Mesendoderm (in vitro differentiated cells): ENCODE measurements around the gene BNIP2.
A peak's percentile ranks its signal among the peaks of the same experiment; 100 is the strongest.

Experiments used
- DNase-seq: peaks from one replicate; pipeline ENCODE4 v3.0.0; 2013
- H2AK5ac ChIP-seq: 2 replicates; pipeline ENCODE4 v1.6.1; 2013; ENCODE audit warnings: low read length, inconsistent platforms
- H2BK120ac ChIP-seq: 2 replicates; pipeline ENCODE4 v1.6.1; 2013; ENCODE audit warnings: low read depth, mild to moderate bottlenecking, low read length, moderate library complexity, mixed read lengths
- H2BK15ac ChIP-seq: replicated peaks from 2 replicates; pipeline ENCODE4 v1.6.1; 2013; ENCODE audit warnings: low read depth, mild to moderate bottlenecking, moderate library complexity
- H2BK5ac ChIP-seq: 2 replicates; pipeline ENCODE4 v1.6.1; 2013; ENCODE audit warnings: low read length, inconsistent platforms
- H3K18ac ChIP-seq: 2 replicates; pipeline ENCODE4 v1.6.1; 2013; ENCODE audit warnings: mild to moderate bottlenecking, low read length, mixed read lengths
- H3K23ac ChIP-seq: one replicate; pipeline ENCODE4 v1.6.1; 2013; ENCODE audit warnings: low read length
- H3K27ac ChIP-seq: 2 replicates; pipeline ENCODE4 v1.5.1; 2013; ENCODE audit warnings: low read depth, mild to moderate bottlenecking, inconsistent platforms, low read length, moderate library complexity
- H3K27me3 ChIP-seq: 2 replicates; pipeline ENCODE4 v1.6.1; 2013; ENCODE audit warnings: low read length, control low read depth, mild to moderate bottlenecking, inconsistent platforms; ENCODE audit not compliant: insufficient read depth, poor library complexity
- H3K36me3 ChIP-seq: 2 replicates; pipeline ENCODE4 v1.6.1; 2013; ENCODE audit warnings: low read length, inconsistent platforms; ENCODE audit not compliant: control insufficient read depth, insufficient read depth
- H3K4ac ChIP-seq: one replicate; pipeline ENCODE4 v1.6.1; 2013; ENCODE audit warnings: low read depth, mild to moderate bottlenecking, low read length, moderate library complexity
- H3K4me1 ChIP-seq: 2 replicates; pipeline ENCODE4 v1.6.1; 2013; ENCODE audit warnings: low read depth, low read length, inconsistent platforms; ENCODE audit not compliant: control insufficient read depth
- H3K4me2 ChIP-seq: 2 replicates; pipeline ENCODE4 v1.6.1; 2013; ENCODE audit warnings: low read length
- H3K4me3 ChIP-seq: 2 replicates; pipeline ENCODE4 v1.5.1; 2013; ENCODE audit warnings: mild to moderate bottlenecking, low read length
- H3K56ac ChIP-seq: one replicate; pipeline ENCODE4 v1.6.1; 2013; ENCODE audit warnings: low read length
- H3K79me1 ChIP-seq: 2 replicates; pipeline ENCODE4 v1.6.1; 2013; ENCODE audit warnings: low read length, inconsistent platforms
- H3K79me2 ChIP-seq: 2 replicates; pipeline ENCODE4 v1.6.1; 2013; ENCODE audit warnings: mild to moderate bottlenecking, low read length; ENCODE audit not compliant: control insufficient read depth, insufficient read depth
- H3K9ac ChIP-seq: 2 replicates; pipeline ENCODE4 v1.6.1; 2013; ENCODE audit warnings: low read length, inconsistent platforms
- H4K5ac ChIP-seq: one replicate; pipeline ENCODE4 v1.6.1; 2013; ENCODE audit warnings: low read length
- H4K8ac ChIP-seq: one replicate; pipeline ENCODE4 v1.6.1; 2013; ENCODE audit warnings: low read depth, mild to moderate bottlenecking, control low read depth, low read length, moderate library complexity
- WGBS: extraction: QIAGEN DNeasy Blood & Tissue Kit; methylation state at CpG from one replicate; pipeline ENCODE4 v1.1.7; 2013; ENCODE audit warnings: low lambda C conversion rate, missing lambda C conversion rate; ENCODE audit not compliant: insufficient coverage; ENCODE audit errors: extremely low coverage; 5-methylcytosine and 5-hydroxymethylcytosine counted together

The BNIP2 gene

DNA sequence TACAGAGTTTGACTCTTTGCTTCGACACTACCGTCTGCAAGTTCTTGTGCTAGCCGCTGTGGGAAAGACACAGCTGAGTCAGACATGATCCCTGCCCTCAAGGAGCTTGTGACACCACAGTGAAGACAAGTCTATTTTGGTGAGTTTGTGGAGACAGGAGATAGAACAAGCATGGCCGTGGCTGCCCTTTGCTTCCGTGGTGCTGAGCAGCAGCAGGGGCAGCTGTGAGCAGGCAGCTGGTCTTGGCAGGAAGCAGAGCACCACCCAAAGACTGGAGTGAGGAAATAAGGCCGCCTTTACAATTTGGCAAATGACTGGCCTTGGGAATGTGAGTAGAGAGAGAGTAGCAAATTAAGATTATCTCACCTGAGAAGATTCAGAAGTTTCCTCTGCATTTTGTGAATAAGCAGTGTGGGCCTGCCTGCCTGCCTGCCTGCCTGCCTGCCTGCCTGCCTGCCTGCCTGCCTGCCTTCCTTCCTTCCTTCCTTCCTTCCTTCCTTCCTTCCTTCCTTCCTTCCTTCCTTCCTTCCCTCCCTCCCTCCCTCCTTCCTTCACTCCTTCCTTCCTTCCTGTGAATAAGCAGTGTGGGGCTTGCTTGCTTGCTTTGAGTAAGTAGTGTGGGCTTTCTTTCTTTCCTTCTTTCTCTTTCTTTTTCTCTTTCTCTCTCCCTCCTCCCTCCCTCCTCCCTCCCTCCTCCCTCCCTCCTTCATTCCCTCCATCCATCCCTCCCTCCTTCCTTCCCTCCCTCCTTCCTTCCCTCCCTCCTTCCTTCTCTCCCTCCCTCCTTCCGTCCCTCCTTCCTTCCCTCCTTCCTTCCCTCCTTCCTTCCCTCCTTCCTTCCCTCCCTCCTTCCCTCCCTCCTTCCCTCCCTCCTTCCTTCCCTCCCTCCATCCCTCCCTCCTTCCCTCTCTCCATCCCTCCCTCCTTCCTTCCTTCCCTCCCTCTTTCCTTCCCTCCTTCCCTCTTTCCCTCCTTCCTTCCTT, 79.1 kb downstream of the BNIP2 start:
- no peak overlapping the region for H3K23ac ChIP-seq
- H3K4ac ChIP-seq: no peak overlapping the region
- no peak overlapping the region for H3K27ac ChIP-seq
- H3K4me1 ChIP-seq: no peaks in the 10 kb centered on the region
- H3K56ac ChIP-seq: peak overlapping the region; percentile 4
- no peak overlapping the region for H4K5ac ChIP-seq
- H2BK5ac ChIP-seq: no peak overlapping the region
- H4K8ac ChIP-seq: no peak overlapping the region
- DNase-seq: peak; percentile 18
- H3K18ac ChIP-seq: no peak overlapping the region
- peaks cover 1% of the 10 kb centered on the region for H3K36me3 ChIP-seq
- H2AK5ac ChIP-seq: no peak overlapping the region
- H3K27me3 ChIP-seq: no peaks in the 10 kb centered on the region
- no peaks in the 10 kb centered on the region for H3K79me1 ChIP-seq
- no peak overlapping the region for H2BK120ac ChIP-seq
- H3K9ac ChIP-seq: no peak overlapping the region
- H3K4me2 ChIP-seq: no peak overlapping the region
- no peak overlapping the region for H3K4me3 ChIP-seq
- H3K79me2 ChIP-seq: no peaks in the 10 kb centered on the region
- H2BK15ac ChIP-seq: no peak overlapping the region
- WGBS: 60% methylated on average over 1 of the region's 7 CpGs
